NCI-H2081 treated with DMSO at 0.1 percent for 48 hours (cell line): ENCODE data around the gene GNAZ.

Experiments
- DNase-seq: peaks from one replicate; lab custom pipeline; 2025; lab: John Stamatoyannopoulos, UW

The GNAZ gene

GRCh38 chr22:23119494-23120414, 49.4 kb downstream of the GNAZ start:
- DNase-seq = no peak

GRCh38 chr22:23120415-23120899, 50.1 kb downstream of the GNAZ start:
- no peak for DNase-seq

GRCh38 chr22:23121000-23121421, 50.7 kb downstream of the GNAZ start:
- DNase-seq = no peak

GRCh38 chr22:23121424-23121823, 51.1 kb downstream of the GNAZ start:
- DNase-seq = no peak

GRCh38 chr22:23122216-23122957, 52.1 kb downstream of the GNAZ start:
- no peak for DNase-seq

- DNase-seq = no peak
Measured at GRCh38 chr22:23122992-23123803, 52.9 kb downstream of the GNAZ start.

- no peak for DNase-seq
Measured at GRCh38 chr22:23123804-23124254, 53.5 kb downstream of the GNAZ start.

GRCh38 chr22:23124611-23125511, 54.5 kb downstream of the GNAZ start:
- DNase-seq = no peak

- DNase-seq = no peak
Measured at GRCh38 chr22:23125512-23126103, 55.3 kb downstream of the GNAZ start.

- DNase-seq = no peak
Measured at GRCh38 chr22:23126165-23127054, 56.1 kb downstream of the GNAZ start.

- no peak for DNase-seq
Measured at GRCh38 chr22:23127055-23127756, 56.9 kb downstream of the GNAZ start.

- DNase-seq = no peak
Measured at GRCh38 chr22:23127788-23128187, 57.5 kb downstream of the GNAZ start.

GRCh38 chr22:23128269-23129108, 58.2 kb downstream of the GNAZ start:
- no peak for DNase-seq

- no peak for DNase-seq
Measured at GRCh38 chr22:23129149-23129548, 58.8 kb downstream of the GNAZ start.

GRCh38 chr22:23130697-23131096, 60.4 kb downstream of the GNAZ start:
- no peak for DNase-seq

- DNase-seq = no peak
Measured at GRCh38 chr22:23131931-23132330, 61.6 kb downstream of the GNAZ start.

- no peak for DNase-seq
Measured at GRCh38 chr22:23132376-23133091, 62.2 kb downstream of the GNAZ start.
